ENCODE data around the gene MLH1.
"Not testable (repeated sequence)": the region's sequence is repeated elsewhere in the genome, so short reads cannot be mapped to it uniquely, and the experiment has no call there.

MLH1 gene

GRCh38 chr3:37053337-37053736 lies 60.0 kb downstream of the MLH1 start:
- Histone ChIP-seq H3K36me3 (ENCODE audit: insufficient read depth, insufficient read length, low read length) (peaks cover 92% of the 10 kb centered on the region), H3K4me3 (ENCODE audit: insufficient read length, low read depth) (no peak overlapping the region), H3K4me1 (ENCODE audit: insufficient read depth, insufficient read length) (no peaks in the 10 kb centered on the region), H3K9ac (ENCODE audit: insufficient read length, low read depth) (no peak overlapping the region), H3K27me3 (ENCODE audit: insufficient read depth, insufficient read length) (no peaks in the 10 kb centered on the region), H3K9me3 (ENCODE audit: insufficient read depth, low read length) (no peaks in the 10 kb centered on the region)
- TF ChIP-seq SUZ12 (IDR thresholded peaks at IDR 0.05; ENCODE audit: extremely low read depth, insufficient read depth, insufficient read length) (no peak), YY1 (IDR thresholded peaks at IDR 0.05; ENCODE audit: insufficient read depth, insufficient read length) (no peak), ZNF274 (IDR thresholded peaks at IDR 0.05; ENCODE audit: low read depth, low read length) (no peak)
- DNase-seq (ENCODE audit: low read depth, low spot score): no peak

GRCh38 chr3:37053753-37054152 lies 60.4 kb downstream of the MLH1 start:
- TF ChIP-seq YY1 (IDR thresholded peaks at IDR 0.05; ENCODE audit: insufficient read depth, insufficient read length) (no peak), ZNF274 (IDR thresholded peaks at IDR 0.05; ENCODE audit: low read depth, low read length) (no peak), SUZ12 (IDR thresholded peaks at IDR 0.05; ENCODE audit: extremely low read depth, insufficient read depth, insufficient read length) (no peak)
- no peak for DNase-seq (ENCODE audit: low read depth, low spot score)
- peaks cover 91% of the 10 kb centered on the region for H3K36me3 ChIP-seq (ENCODE audit: insufficient read depth, insufficient read length, low read length)
- H3K27me3 ChIP-seq (ENCODE audit: insufficient read depth, insufficient read length): no peaks in the 10 kb centered on the region
- no peak overlapping the region for H3K4me3 ChIP-seq (ENCODE audit: insufficient read length, low read depth)
- H3K9me3 ChIP-seq (ENCODE audit: insufficient read depth, low read length): no peaks in the 10 kb centered on the region
- H3K4me1 ChIP-seq (ENCODE audit: insufficient read depth, insufficient read length): no peaks in the 10 kb centered on the region
- no peak overlapping the region for H3K9ac ChIP-seq (ENCODE audit: insufficient read length, low read depth)

GRCh38 chr3:37054370-37054769 lies 61.1 kb downstream of the MLH1 start:
- no peak overlapping the region for H3K4me3 ChIP-seq (ENCODE audit: insufficient read length, low read depth)
- no peaks in the 10 kb centered on the region for H3K27me3 ChIP-seq (ENCODE audit: insufficient read depth, insufficient read length)
- no peak overlapping the region for H3K9ac ChIP-seq (ENCODE audit: insufficient read length, low read depth)
- H3K36me3 ChIP-seq (ENCODE audit: insufficient read depth, insufficient read length, low read length): peaks cover 91% of the 10 kb centered on the region
- no peak for DNase-seq (ENCODE audit: low read depth, low spot score)
- TF ChIP-seq ZNF274 (IDR thresholded peaks at IDR 0.05; ENCODE audit: low read depth, low read length) (no peak), SUZ12 (IDR thresholded peaks at IDR 0.05; ENCODE audit: extremely low read depth, insufficient read depth, insufficient read length) (no peak), YY1 (IDR thresholded peaks at IDR 0.05; ENCODE audit: insufficient read depth, insufficient read length) (no peak)
- H3K9me3 ChIP-seq (ENCODE audit: insufficient read depth, low read length): no peaks in the 10 kb centered on the region
- H3K4me1 ChIP-seq (ENCODE audit: insufficient read depth, insufficient read length): no peaks in the 10 kb centered on the region

GRCh38 chr3:37055077-37055476 lies 61.8 kb downstream of the MLH1 start:
- not testable (repeated sequence) for H3K4me1 ChIP-seq (ENCODE audit: insufficient read depth, insufficient read length); H3K27me3 ChIP-seq (ENCODE audit: insufficient read depth, insufficient read length); H3K4me3 ChIP-seq (ENCODE audit: insufficient read length, low read depth); H3K9me3 ChIP-seq (ENCODE audit: insufficient read depth, low read length); DNase-seq (ENCODE audit: low read depth, low spot score); H3K9ac ChIP-seq (ENCODE audit: insufficient read length, low read depth)
- H3K36me3 ChIP-seq (ENCODE audit: insufficient read depth, insufficient read length, low read length): peaks cover 89% of the 10 kb centered on the region

GRCh38 chr3:37056826-37057225 lies 63.5 kb downstream of the MLH1 start:
- TF ChIP-seq YY1 (IDR thresholded peaks at IDR 0.05; ENCODE audit: insufficient read depth, insufficient read length) (no peak), SUZ12 (IDR thresholded peaks at IDR 0.05; ENCODE audit: extremely low read depth, insufficient read depth, insufficient read length) (no peak), ZNF274 (IDR thresholded peaks at IDR 0.05; ENCODE audit: low read depth, low read length) (no peak)
- Histone ChIP-seq H3K4me3 (ENCODE audit: insufficient read length, low read depth) (no peak overlapping the region), H3K9me3 (ENCODE audit: insufficient read depth, low read length) (no peaks in the 10 kb centered on the region), H3K9ac (ENCODE audit: insufficient read length, low read depth) (no peak overlapping the region), H3K4me1 (ENCODE audit: insufficient read depth, insufficient read length) (no peaks in the 10 kb centered on the region), H3K27me3 (ENCODE audit: insufficient read depth, insufficient read length) (no peaks in the 10 kb centered on the region), H3K36me3 (ENCODE audit: insufficient read depth, insufficient read length, low read length) (peaks cover 86% of the 10 kb centered on the region)
- no peak for DNase-seq (ENCODE audit: low read depth, low spot score)

GRCh38 chr3:37058117-37058516 lies 64.8 kb downstream of the MLH1 start:
- DNase-seq (ENCODE audit: low read depth, low spot score): no peak
- no peaks in the 10 kb centered on the region for H3K27me3 ChIP-seq (ENCODE audit: insufficient read depth, insufficient read length)
- TF ChIP-seq YY1 (IDR thresholded peaks at IDR 0.05; ENCODE audit: insufficient read depth, insufficient read length): no peak
- TF ChIP-seq ZNF274 (IDR thresholded peaks at IDR 0.05; ENCODE audit: low read depth, low read length): no peak
- TF ChIP-seq SUZ12 (IDR thresholded peaks at IDR 0.05; ENCODE audit: extremely low read depth, insufficient read depth, insufficient read length): no peak
- H3K4me1 ChIP-seq (ENCODE audit: insufficient read depth, insufficient read length): no peaks in the 10 kb centered on the region
- no peak overlapping the region for H3K4me3 ChIP-seq (ENCODE audit: insufficient read length, low read depth)
- H3K9ac ChIP-seq (ENCODE audit: insufficient read length, low read depth): no peak overlapping the region
- peaks cover 86% of the 10 kb centered on the region for H3K36me3 ChIP-seq (ENCODE audit: insufficient read depth, insufficient read length, low read length)
- H3K9me3 ChIP-seq (ENCODE audit: insufficient read depth, low read length): no peaks in the 10 kb centered on the region

- Histone ChIP-seq H3K9ac (ENCODE audit: insufficient read length, low read depth) (no peak overlapping the region), H3K9me3 (ENCODE audit: insufficient read depth, low read length) (no peaks in the 10 kb centered on the region), H3K4me1 (ENCODE audit: insufficient read depth, insufficient read length) (no peaks in the 10 kb centered on the region), H3K27me3 (ENCODE audit: insufficient read depth, insufficient read length) (no peaks in the 10 kb centered on the region), H3K4me3 (ENCODE audit: insufficient read length, low read depth) (no peak overlapping the region), H3K36me3 (ENCODE audit: insufficient read depth, insufficient read length, low read length) (peaks cover 58% of the 10 kb centered on the region)
- no peak for DNase-seq (ENCODE audit: low read depth, low spot score)
- TF ChIP-seq YY1 (IDR thresholded peaks at IDR 0.05; ENCODE audit: insufficient read depth, insufficient read length): no peak
- no peak for TF ChIP-seq ZNF274 (IDR thresholded peaks at IDR 0.05; ENCODE audit: low read depth, low read length)
- no peak for TF ChIP-seq SUZ12 (IDR thresholded peaks at IDR 0.05; ENCODE audit: extremely low read depth, insufficient read depth, insufficient read length)
These were observed 71.4 kb downstream of the MLH1 start for GRCh38 chr3:37064747-37065146.

- Histone ChIP-seq H3K9ac (ENCODE audit: insufficient read length, low read depth) (no peak overlapping the region), H3K9me3 (ENCODE audit: insufficient read depth, low read length) (no peaks in the 10 kb centered on the region), H3K27me3 (ENCODE audit: insufficient read depth, insufficient read length) (no peaks in the 10 kb centered on the region), H3K4me3 (ENCODE audit: insufficient read length, low read depth) (no peak overlapping the region), H3K4me1 (ENCODE audit: insufficient read depth, insufficient read length) (no peaks in the 10 kb centered on the region), H3K36me3 (ENCODE audit: insufficient read depth, insufficient read length, low read length) (peaks cover 45% of the 10 kb centered on the region)
- no peak for TF ChIP-seq YY1 (IDR thresholded peaks at IDR 0.05; ENCODE audit: insufficient read depth, insufficient read length)
- no peak for TF ChIP-seq SUZ12 (IDR thresholded peaks at IDR 0.05; ENCODE audit: extremely low read depth, insufficient read depth, insufficient read length)
- DNase-seq (ENCODE audit: low read depth, low spot score): no peak
These were observed 74.3 kb downstream of the MLH1 start for GRCh38 chr3:37067577-37067976.
